Panc1 (cell line): ENCODE results near the gene RAP1GAP2. TPM values are rescaled to one million over a fixed set of nuclear protein-coding genes. Genes with fewer than 3 reads are reported as not detected.

Experiments used
- ATAC-seq: fragments of 200-7000 bp; cut with Tn5 transposase; 2 replicates; pipeline ENCODE4 v1.9.1; 2020; ENCODE audit warnings: mild to moderate bottlenecking, moderate library complexity
- BruUV-seq: library from RNA; stranded (reverse); fragments of 400-500 nt; replicated peaks from 2 replicates; lab custom pipeline; 2021; lab: Mats Ljungman, UMichigan
- CTCF ChIA-PET: fragments of 300-600 bp; sonication (Branson Sonifier 250); formaldehyde crosslinking; loops from one replicate; lab custom pipeline; 2022; ENCODE audit warnings: antibody characterized with exemption; lab: Charles Lee
- POLR2A ChIA-PET: fragments of 300-600 bp; sonication (Branson Sonifier 250); formaldehyde crosslinking; loops from one replicate; lab custom pipeline; 2022; ENCODE audit warnings: antibody characterized with exemption; lab: Charles Lee
- DNase-seq: peaks from one replicate; pipeline ENCODE4 v3.0.0-alpha.2; 2010; ENCODE audit warnings: low read depth, low spot score
- H3K27ac ChIP-seq: 2 replicates; pipeline ENCODE4 v1.5.1; 2011; ENCODE audit warnings: mild to moderate bottlenecking, low read length, inconsistent platforms
- H3K27me3 ChIP-seq: fragments of 200-500 bp; sonication (Bioruptor generic); 2 replicates; pipeline ENCODE4 v1.6.0; 2014; ENCODE audit warnings: low read length, inconsistent platforms; ENCODE audit not compliant: control insufficient read depth, insufficient read depth
- H3K36me3 ChIP-seq: fragments of 200-500 bp; sonication (Bioruptor generic); 2 replicates; pipeline ENCODE4 v1.5.1; 2014; ENCODE audit warnings: inconsistent platforms, mild to moderate bottlenecking, low read length, moderate library complexity; ENCODE audit not compliant: control insufficient read depth, insufficient read depth
- H3K4me1 ChIP-seq: 2 replicates; pipeline ENCODE4 v1.5.1; 2011; ENCODE audit warnings: inconsistent platforms, mild to moderate bottlenecking, low read length, moderate library complexity; ENCODE audit not compliant: control insufficient read depth, insufficient read depth
- H3K4me3 ChIP-seq, 2 experiments: 2 replicates each; pipeline ENCODE4 v1.5.1; 2011 to 2012; ENCODE audit warnings: low read depth in 2 of 2, low read length in 2 of 2, mild to moderate bottlenecking in 2 of 2, inconsistent platforms in 1 of 2, moderate library complexity in 1 of 2
- H3K9me3 ChIP-seq: fragments of 200-500 bp; sonication (Bioruptor generic); 2 replicates; pipeline ENCODE4 v1.5.1; 2014; ENCODE audit warnings: low read depth, mild to moderate bottlenecking, inconsistent platforms, low read length, moderate library complexity; ENCODE audit not compliant: control insufficient read depth, insufficient read depth
- POLR2AphosphoS5 ChIP-seq: IDR thresholded peaks from 2 replicates; pipeline ENCODE4 v1.6.1; 2012; ENCODE audit warnings: mild to moderate bottlenecking, low read depth, low read length, moderate library complexity
- SIN3A ChIP-seq: IDR thresholded peaks from 2 replicates; pipeline ENCODE4 v1.6.1; 2012; ENCODE audit warnings: low read depth, mild to moderate bottlenecking, low read length, moderate library complexity, borderline replicate concordance; ENCODE audit not compliant: insufficient read depth
- TCF7L2 ChIP-seq: IDR thresholded peaks from 2 replicates; pipeline ENCODE4 v1.6.1; 2011; ENCODE audit warnings: mild to moderate bottlenecking, low read depth, low read length, inconsistent platforms
- in situ Hi-C: cut with HindIII; loops from 2 replicates; pipeline ENCODE4 v1.10.0; 2016; ENCODE audit warnings: low sequenced_read_pairs, low pct_unique_long_range_greater_than_20kb
- intact Hi-C: fragments of 100-400 bp; cut with micrococcal nuclease; formaldehyde crosslinking; loops from one replicate; pipeline ENCODE4 v1.10.0; 2022; ENCODE audit not compliant: unreplicated experiment
- total RNA-seq: library from RNA; stranded (reverse); gene quantifications from one replicate; pipeline ENCODE4 v1.2.1, GENCODE V29; 2021; ENCODE audit not compliant: unreplicated experiment
- TF ChIP-seq, protein P1 (sequence below), 2 experiments: IDR thresholded peaks; 2 replicates each; pipeline ENCODE4 v1.6.1; 2011 to 2012; ENCODE audit warnings: low read depth in 2 of 2, control low read depth in 1 of 2, low read length in 1 of 2, mild to moderate bottlenecking in 1 of 2, moderate library complexity in 1 of 2; ENCODE audit not compliant: insufficient read depth in 1 of 2
- TF ChIP-seq, protein P2 (sequence below): fragments of 450-650 bp; IDR thresholded peaks from 2 replicates; pipeline ENCODE4 v1.5.1; 2017; ENCODE audit warnings: mild to moderate bottlenecking

Gene RAP1GAP2
- total RNA-seq, 1 experiment from 2014 or later, result 10.0 TPM

GRCh38 chr17:2809337-2809736 lies 13.1 kb downstream of the RAP1GAP2 start:
- no peaks in the 10 kb centered on the region for H3K9me3 ChIP-seq
- ChIA-PET POLR2A (no interaction called here), CTCF (no interaction called here)
- TF ChIP-seq POLR2AphosphoS5 (no peak), SIN3A (no peak), TCF7L2 (no peak)
- TF ChIP-seq, protein P1, sequence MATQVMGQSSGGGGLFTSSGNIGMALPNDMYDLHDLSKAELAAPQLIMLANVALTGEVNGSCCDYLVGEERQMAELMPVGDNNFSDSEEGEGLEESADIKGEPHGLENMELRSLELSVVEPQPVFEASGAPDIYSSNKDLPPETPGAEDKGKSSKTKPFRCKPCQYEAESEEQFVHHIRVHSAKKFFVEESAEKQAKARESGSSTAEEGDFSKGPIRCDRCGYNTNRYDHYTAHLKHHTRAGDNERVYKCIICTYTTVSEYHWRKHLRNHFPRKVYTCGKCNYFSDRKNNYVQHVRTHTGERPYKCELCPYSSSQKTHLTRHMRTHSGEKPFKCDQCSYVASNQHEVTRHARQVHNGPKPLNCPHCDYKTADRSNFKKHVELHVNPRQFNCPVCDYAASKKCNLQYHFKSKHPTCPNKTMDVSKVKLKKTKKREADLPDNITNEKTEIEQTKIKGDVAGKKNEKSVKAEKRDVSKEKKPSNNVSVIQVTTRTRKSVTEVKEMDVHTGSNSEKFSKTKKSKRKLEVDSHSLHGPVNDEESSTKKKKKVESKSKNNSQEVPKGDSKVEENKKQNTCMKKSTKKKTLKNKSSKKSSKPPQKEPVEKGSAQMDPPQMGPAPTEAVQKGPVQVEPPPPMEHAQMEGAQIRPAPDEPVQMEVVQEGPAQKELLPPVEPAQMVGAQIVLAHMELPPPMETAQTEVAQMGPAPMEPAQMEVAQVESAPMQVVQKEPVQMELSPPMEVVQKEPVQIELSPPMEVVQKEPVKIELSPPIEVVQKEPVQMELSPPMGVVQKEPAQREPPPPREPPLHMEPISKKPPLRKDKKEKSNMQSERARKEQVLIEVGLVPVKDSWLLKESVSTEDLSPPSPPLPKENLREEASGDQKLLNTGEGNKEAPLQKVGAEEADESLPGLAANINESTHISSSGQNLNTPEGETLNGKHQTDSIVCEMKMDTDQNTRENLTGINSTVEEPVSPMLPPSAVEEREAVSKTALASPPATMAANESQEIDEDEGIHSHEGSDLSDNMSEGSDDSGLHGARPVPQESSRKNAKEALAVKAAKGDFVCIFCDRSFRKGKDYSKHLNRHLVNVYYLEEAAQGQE (IDR thresholded peaks at IDR 0.05; ENCODE audit: insufficient read depth in 1 of 2, low read depth in 2 of 2, low read length in 1 of 2), result no peak
- TF ChIP-seq, protein P2, sequence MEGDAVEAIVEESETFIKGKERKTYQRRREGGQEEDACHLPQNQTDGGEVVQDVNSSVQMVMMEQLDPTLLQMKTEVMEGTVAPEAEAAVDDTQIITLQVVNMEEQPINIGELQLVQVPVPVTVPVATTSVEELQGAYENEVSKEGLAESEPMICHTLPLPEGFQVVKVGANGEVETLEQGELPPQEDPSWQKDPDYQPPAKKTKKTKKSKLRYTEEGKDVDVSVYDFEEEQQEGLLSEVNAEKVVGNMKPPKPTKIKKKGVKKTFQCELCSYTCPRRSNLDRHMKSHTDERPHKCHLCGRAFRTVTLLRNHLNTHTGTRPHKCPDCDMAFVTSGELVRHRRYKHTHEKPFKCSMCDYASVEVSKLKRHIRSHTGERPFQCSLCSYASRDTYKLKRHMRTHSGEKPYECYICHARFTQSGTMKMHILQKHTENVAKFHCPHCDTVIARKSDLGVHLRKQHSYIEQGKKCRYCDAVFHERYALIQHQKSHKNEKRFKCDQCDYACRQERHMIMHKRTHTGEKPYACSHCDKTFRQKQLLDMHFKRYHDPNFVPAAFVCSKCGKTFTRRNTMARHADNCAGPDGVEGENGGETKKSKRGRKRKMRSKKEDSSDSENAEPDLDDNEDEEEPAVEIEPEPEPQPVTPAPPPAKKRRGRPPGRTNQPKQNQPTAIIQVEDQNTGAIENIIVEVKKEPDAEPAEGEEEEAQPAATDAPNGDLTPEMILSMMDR, result no peak
- no peaks in the 10 kb centered on the region for H3K27me3 ChIP-seq
- H3K4me3 ChIP-seq, result no peak overlapping the region
- H3K4me1 ChIP-seq, result 0 out of 2 replicates have a peak, but pooled peaks cover 2% of the 10 kb centered on the region
- H3K27ac ChIP-seq, result no peak overlapping the region
- in situ Hi-C loops, result no loop called here
- no peak for ATAC-seq
- no peak for DNase-seq
- intact Hi-C loops, result no loop called here
- no TSS peak for BruUV-seq
- no peaks in the 10 kb centered on the region for H3K36me3 ChIP-seq

- in situ Hi-C loops (no loop called here), intact Hi-C loops (no loop called here)
- Histone ChIP-seq H3K4me1 (0 out of 2 replicates have a peak, but pooled peaks cover 2% of the 10 kb centered on the region), H3K27ac (no peak overlapping the region), H3K36me3 (no peaks in the 10 kb centered on the region), H3K4me3 (no peak overlapping the region), H3K9me3 (no peaks in the 10 kb centered on the region), H3K27me3 (no peaks in the 10 kb centered on the region)
- no peak for TF ChIP-seq POLR2AphosphoS5
- TF ChIP-seq TCF7L2, result no peak
- TF ChIP-seq, protein P1 (IDR thresholded peaks at IDR 0.05; ENCODE audit: insufficient read depth in 1 of 2, low read depth in 2 of 2, low read length in 1 of 2), result no peak
- TF ChIP-seq, protein P2, result no peak
- no peak for TF ChIP-seq SIN3A
- no peak for DNase-seq
- CTCF ChIA-PET, result no interaction called here
- ATAC-seq, result no peak
- POLR2A ChIA-PET, result no interaction called here
- BruUV-seq, result no TSS peak
Observed at GRCh38 chr17:2814049-2814448, 17.8 kb downstream of the RAP1GAP2 start.
